CD14-positive monocyte (primary cell): ENCODE data around the gene IRX4. TPM values are rescaled to one million over a fixed set of nuclear protein-coding genes. Genes with fewer than 3 reads are reported as not detected.

Experiments used
- DNase-seq, 3 donors: peaks; one replicate each; pipeline ENCODE4 v3.0.0-alpha.2; 2011 to 2022
- H2AFZ ChIP-seq: 2 replicates; pipeline ENCODE4 v1.6.0; 2012; ENCODE audit warnings: mild to moderate bottlenecking, low read depth, low read length, inconsistent platforms; ENCODE audit not compliant: insufficient read depth, poor library complexity, severe bottlenecking
- H3K27ac ChIP-seq, 2 donors: 1 replicate in 1 of 2; 2 replicates in 1 of 2; pipeline ENCODE4 v1.5.1; 2012 to 2013; ENCODE audit warnings: low read length in 2 of 2, control low read depth in 1 of 2, inconsistent platforms in 1 of 2, low read depth in 1 of 2, mild to moderate bottlenecking in 1 of 2
- H3K27me3 ChIP-seq, 2 donors: one replicate each; pipeline versions ENCODE4 v1.6.0 to v1.6.1; 2011 to 2013; ENCODE audit warnings: low read length in 2 of 2; ENCODE audit not compliant: control insufficient read depth in 2 of 2, insufficient read depth in 2 of 2
- H3K36me3 ChIP-seq, 2 donors: replicated peaks in 1 of 2; 1 replicate in 1 of 2; 2 replicates in 1 of 2; pipeline versions ENCODE4 v1.5.1 to v1.6.1; 2012 to 2013; ENCODE audit warnings: low read length in 2 of 2, control low read depth in 1 of 2, inconsistent platforms in 1 of 2, mild to moderate bottlenecking in 1 of 2; ENCODE audit not compliant: insufficient read depth in 2 of 2, control insufficient read depth in 1 of 2
- H3K4me1 ChIP-seq, 2 donors: 1 replicate in 1 of 2; 2 replicates in 1 of 2; pipeline versions ENCODE4 v1.5.1 to v1.6.1; 2012 to 2013; ENCODE audit warnings: low read length in 2 of 2, control low read depth in 1 of 2, inconsistent platforms in 1 of 2, mild to moderate bottlenecking in 1 of 2, moderate library complexity in 1 of 2; ENCODE audit not compliant: insufficient read depth in 2 of 2, control insufficient read depth in 1 of 2
- H3K4me2 ChIP-seq: replicated peaks from 2 replicates; pipeline ENCODE3; 2012; ENCODE audit warnings: low read length, moderate library complexity, mild to moderate bottlenecking; ENCODE audit not compliant: poor library complexity, severe bottlenecking; ENCODE audit errors: extremely low read depth
- H3K4me3 ChIP-seq, 3 experiments: fragments of 200-600 bp in 1 of 3; sonication (generic) in 1 of 3; replicated peaks in 1 of 3; 1 replicate in 2 of 3; 2 replicates in 1 of 3; pipeline ENCODE4 v1.5.1; 2011 to 2013; ENCODE audit warnings: low read length in 3 of 3, mild to moderate bottlenecking in 3 of 3, control low read depth in 2 of 3, low read depth in 2 of 3, inconsistent platforms in 1 of 3, moderate library complexity in 1 of 3
- H3K79me2 ChIP-seq: 2 replicates; pipeline ENCODE4 v1.6.0; 2012; ENCODE audit warnings: mild to moderate bottlenecking, control low read depth, inconsistent platforms, low read length, moderate library complexity; ENCODE audit not compliant: insufficient read depth
- H3K9ac ChIP-seq: 2 replicates; pipeline ENCODE4 v1.6.0; 2017; ENCODE audit warnings: low read length, mild to moderate bottlenecking; ENCODE audit not compliant: insufficient read depth, poor library complexity, severe bottlenecking
- H3K9me3 ChIP-seq, 2 donors: replicated peaks in 1 of 2; 1 replicate in 1 of 2; 2 replicates in 1 of 2; pipeline versions ENCODE4 v1.5.1 to v1.6.1; 2012 to 2013; ENCODE audit warnings: low read length in 2 of 2, control low read depth in 1 of 2; ENCODE audit not compliant: control insufficient read depth in 1 of 2, insufficient read depth in 1 of 2
- H4K20me1 ChIP-seq: 2 replicates; pipeline ENCODE4 v1.6.0; 2012; ENCODE audit warnings: mild to moderate bottlenecking, low read length, control low read depth, moderate library complexity; ENCODE audit not compliant: insufficient read depth
- H3K27ac Mint-ChIP-seq, 7 donors: one replicate each; pipeline ENCODE4 v1.8.0; 2020; ENCODE audit warnings: mild to moderate bottlenecking in 7 of 7, mixed read lengths in 7 of 7, moderate library complexity in 6 of 7, inconsistent platforms in 2 of 7
- H3K27me3 Mint-ChIP-seq, 3 donors: one replicate each; pipeline ENCODE4 v1.8.0; 2021 to 2022; ENCODE audit warnings: low read depth in 3 of 3, mild to moderate bottlenecking in 3 of 3, mixed read lengths in 3 of 3, moderate library complexity in 3 of 3, inconsistent platforms in 1 of 3
- H3K36me3 Mint-ChIP-seq, 2 donors: one replicate each; pipeline ENCODE4 v1.8.0; 2020; ENCODE audit warnings: mixed read lengths in 2 of 2, inconsistent platforms in 1 of 2, mild to moderate bottlenecking in 1 of 2
- H3K4me1 Mint-ChIP-seq: one replicate; pipeline ENCODE4 v1.8.0; 2020; ENCODE audit warnings: mild to moderate bottlenecking, mixed read lengths
- H3K4me3 Mint-ChIP-seq, 2 donors: one replicate each; pipeline ENCODE4 v1.8.0; 2020; ENCODE audit warnings: mild to moderate bottlenecking in 2 of 2, mixed read lengths in 2 of 2, moderate library complexity in 1 of 2
- H3K9me3 Mint-ChIP-seq, 7 donors: one replicate each; pipeline ENCODE4 v1.8.0; 2020 to 2022; ENCODE audit warnings: mixed read lengths in 7 of 7, mild to moderate bottlenecking in 6 of 7, moderate library complexity in 6 of 7, inconsistent platforms in 2 of 7
- CTCF ChIP-seq: fragments of 200-600 bp; IDR thresholded peaks from one replicate; pipeline ENCODE4 v1.8.0; 2022; ENCODE audit warnings: antibody characterized with exemption, mild to moderate bottlenecking
- WGBS: methylation state at CpG from one replicate; pipeline ENCODE4 v1.1.5; 2013; ENCODE audit warnings: missing lambda C conversion rate; ENCODE audit not compliant: insufficient coverage; 5-methylcytosine and 5-hydroxymethylcytosine counted together
- intact Hi-C, 2 donors: fragments of 100-400 bp; cut with micrococcal nuclease; formaldehyde crosslinking; loops; one replicate each; pipeline versions ENCODE4 v1.15.0 to v1.15.1; 2023
- polyA plus RNA-seq, 3 donors: library from polyadenylated mRNA; depleted of rRNA in 1 of 3; unstranded in 2 of 3; stranded (reverse) in 1 of 3; fragments of 300-500 nt in 2 of 3; fragments of >200 nt in 1 of 3; fragmentation: Illumina TruSeq in 2 of 3; gene quantifications; 1 replicate in 2 of 3; 2 replicates in 1 of 3; pipeline ENCODE4 v1.2.3, GENCODE V29; 2012 to 2021

IRX4 gene
- polyA plus RNA-seq, 3 donors = not detected

GRCh38 chr5:1901061-1901460, 18.3 kb upstream of the IRX4 start:
- Mint-ChIP-seq H3K4me1 (no peaks in the 10 kb centered on the region), H3K9me3 (peaks cover 9 to 22% (median 12%) of the 10 kb centered on the region in 7 donors), H3K27ac (no peak overlapping the region), H3K4me3 (no peak overlapping the region), H3K27me3 (peaks cover 2 to 13% (median 3%) of the 10 kb centered on the region in 3 donors), H3K36me3 (no peaks in the 10 kb centered on the region)
- H4K20me1 ChIP-seq = no peaks in the 10 kb centered on the region
- intact Hi-C loops = no loop called here
- H3K27ac ChIP-seq = no peak overlapping the region
- no peaks in the 10 kb centered on the region for H3K36me3 ChIP-seq
- H3K27me3 ChIP-seq = no peaks in the 10 kb centered on the region
- H3K9me3 ChIP-seq = peaks cover 0 to 23% of the 10 kb centered on the region in 2 donors
- 90% methylated on average over 5 of the region's 5 CpGs for WGBS
- no peaks in the 10 kb centered on the region for H3K79me2 ChIP-seq
- no peak overlapping the region for H3K4me2 ChIP-seq
- TF ChIP-seq CTCF = no peak
- H3K4me3 ChIP-seq = no peak overlapping the region
- no peak for DNase-seq
- H2AFZ ChIP-seq = no peak overlapping the region
- no peaks in the 10 kb centered on the region for H3K4me1 ChIP-seq
- H3K9ac ChIP-seq = no peak overlapping the region

DNA sequence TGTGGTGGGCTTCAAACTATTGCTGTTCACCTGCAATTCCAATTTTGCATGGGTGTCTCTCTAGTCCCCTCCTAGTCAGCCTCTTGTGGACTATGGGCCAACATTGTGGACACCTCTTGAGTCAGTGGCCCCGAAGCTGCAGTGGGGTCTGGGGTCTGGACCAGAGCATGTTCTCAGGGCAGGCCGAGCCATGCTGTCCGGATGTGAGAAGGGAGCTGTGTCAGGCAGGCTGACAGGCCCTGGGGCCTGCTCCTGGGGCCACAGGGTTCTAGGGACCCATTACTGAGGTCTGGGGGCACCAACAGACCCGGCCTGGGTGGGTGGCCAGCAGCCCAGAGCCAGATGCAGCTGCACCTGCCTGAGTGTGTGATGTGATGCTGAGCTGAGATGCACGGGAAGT, 16.5 kb upstream of the IRX4 start:
- no peak for DNase-seq
- H3K27me3 Mint-ChIP-seq = peaks cover 2 to 9% (median 5%) of the 10 kb centered on the region in 3 donors

More for the DNA sequence above, 16.5 kb upstream of the IRX4 start:
- H3K36me3 Mint-ChIP-seq = no peaks in the 10 kb centered on the region
- intact Hi-C loops = no loop called here
- H3K9me3 Mint-ChIP-seq = peaks cover 6 to 20% (median 8%) of the 10 kb centered on the region in 7 donors
- no peaks in the 10 kb centered on the region for H3K4me1 ChIP-seq
- no peak for TF ChIP-seq CTCF
- H3K4me3 Mint-ChIP-seq = no peak overlapping the region
- H3K4me2 ChIP-seq = no peak overlapping the region
- no peak overlapping the region for H2AFZ ChIP-seq
- no peak overlapping the region for H3K27ac ChIP-seq
- no peak overlapping the region for H3K9ac ChIP-seq
- H3K4me1 Mint-ChIP-seq = no peaks in the 10 kb centered on the region
- no peaks in the 10 kb centered on the region for H3K27me3 ChIP-seq
- peaks cover 0 to 13% of the 10 kb centered on the region in 2 donors for H3K9me3 ChIP-seq
- 67% methylated on average over 5 of the region's 5 CpGs for WGBS
- H4K20me1 ChIP-seq = no peaks in the 10 kb centered on the region
- H3K79me2 ChIP-seq = no peaks in the 10 kb centered on the region
- no peaks in the 10 kb centered on the region for H3K36me3 ChIP-seq
- no peak overlapping the region for H3K4me3 ChIP-seq
- H3K27ac Mint-ChIP-seq = no peak overlapping the region
